HFFc6 (cell line): ENCODE measurements around the gene ZNF260. TPM values are rescaled to one million over a fixed set of nuclear protein-coding genes. Genes with fewer than 3 reads are reported as not detected.
A peak's percentile ranks its signal among the peaks of the same experiment; 100 is the strongest.

Experiments
- DNase-seq: peaks from one replicate; pipeline ENCODE4 v3.0.0-alpha.2; 2018
- H3K27ac Mint-ChIP-seq: 2 replicates; pipeline ENCODE4 v1.8.0; 2020; ENCODE audit warnings: mild to moderate bottlenecking, mixed read lengths
- H3K27me3 Mint-ChIP-seq: 2 replicates; pipeline ENCODE4 v1.8.0; 2021; ENCODE audit warnings: mild to moderate bottlenecking, moderate library complexity, mixed read lengths; ENCODE audit not compliant: insufficient read depth
- H3K36me3 Mint-ChIP-seq: 2 replicates; pipeline ENCODE4 v1.8.0; 2021; ENCODE audit warnings: low read depth, mixed read lengths
- H3K4me1 Mint-ChIP-seq: 2 replicates; pipeline ENCODE4 v1.8.0; 2020; ENCODE audit warnings: low read depth, mixed read lengths
- H3K4me3 Mint-ChIP-seq: 2 replicates; pipeline ENCODE4 v1.8.0; 2020; ENCODE audit warnings: mild to moderate bottlenecking, moderate library complexity, mixed read lengths
- H3K9me3 Mint-ChIP-seq: 2 replicates; pipeline ENCODE4 v1.8.0; 2020; ENCODE audit warnings: mild to moderate bottlenecking, mixed read lengths
- CTCF ChIP-seq: fragments of 200-600 bp; sonication (generic); IDR thresholded peaks from 2 replicates; pipeline ENCODE4 v1.5.0; 2021; ENCODE audit warnings: antibody characterized with exemption, mild to moderate bottlenecking
- total RNA-seq, 6 experiments: library from RNA; stranded (reverse); fragmentation: NEBNext Ultra II Directional; extraction: Animal tissue kit (Norgen Biotek cat#: 25700); gene quantifications; 2 replicates in 1 of 6; 3 replicates in 5 of 6; pipeline ENCODE4 v1.2.3, GENCODE V29; 2021

ZNF260 gene
- total RNA-seq, 6 experiments from 2014 or later = 9.2 to 11.9 (median 9.8) TPM

DNA sequence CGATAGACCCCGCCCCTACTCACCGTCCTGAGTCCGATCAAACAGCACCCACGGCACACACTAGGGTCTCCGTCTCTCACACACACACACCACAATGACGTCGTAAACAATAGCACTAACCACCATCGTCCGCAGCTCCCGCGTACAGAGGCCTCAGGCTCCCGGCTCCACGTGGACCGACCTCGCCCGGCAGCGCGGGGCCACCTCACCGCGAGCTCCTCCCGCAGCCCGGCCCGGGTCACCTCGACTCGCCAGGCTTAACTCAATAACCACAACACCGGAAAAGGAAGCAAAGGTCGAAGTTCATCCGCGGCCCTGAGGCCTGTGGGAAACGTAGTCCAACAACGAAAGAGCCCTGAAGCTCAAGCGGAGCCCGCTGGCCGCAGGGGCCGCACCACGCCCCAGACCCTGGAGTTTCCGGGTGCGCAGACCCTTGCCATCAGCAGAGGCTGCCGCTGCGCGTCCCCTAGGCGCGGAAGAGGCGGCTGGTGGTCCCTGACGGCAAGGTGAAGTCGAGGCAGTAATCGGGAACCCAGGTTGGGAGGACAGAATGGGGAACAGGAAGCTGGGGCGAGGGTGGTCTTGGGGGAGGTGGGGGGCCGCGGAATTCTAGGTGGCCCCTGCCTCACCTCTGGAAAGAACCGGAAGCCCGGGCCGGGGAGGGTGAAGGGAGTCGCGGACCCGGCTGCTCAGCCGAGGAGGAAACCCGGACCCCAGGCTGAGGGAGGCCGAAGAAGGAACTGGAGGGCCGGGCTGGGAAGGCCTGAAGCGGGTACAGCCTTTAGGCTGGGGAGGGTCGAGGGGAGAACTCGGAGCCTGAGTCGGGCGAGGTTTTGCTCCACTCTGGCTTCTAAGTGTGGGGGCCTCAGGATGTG lies 45.2 kb upstream of the ZNF260 start, which contains the start of gene ZNF529:
ZNF529 (minus strand) TSS at position 273 of the 875 bp plus-strand sequence. CDS start 946 bp downstream, outside the sequence.
- peaks cover 85% of the 10 kb centered on the region for H3K36me3 Mint-ChIP-seq
- H3K27me3 Mint-ChIP-seq = peaks cover 2% of the 10 kb centered on the region; the same call in 1 of the 2 replicates
- no peak for TF ChIP-seq CTCF
- peak; percentile 82 for DNase-seq
- peak within 1 kb of the TSS; percentile 98 for H3K4me3 Mint-ChIP-seq
- peak within 1 kb of the TSS; percentile 93 for H3K27ac Mint-ChIP-seq
- H3K9me3 Mint-ChIP-seq = peaks cover 41% of the 10 kb centered on the region
- peaks cover 30% of the 10 kb centered on the region for H3K4me1 Mint-ChIP-seq

GRCh38 chr19:36572593-36573019 lies 44.5 kb upstream of the ZNF260 start:
- Mint-ChIP-seq H3K4me3 (peak overlapping the region; percentile 98), H3K27me3 (peaks cover 2% of the 10 kb centered on the region; the same call in 1 of the 2 replicates), H3K4me1 (peaks cover 30% of the 10 kb centered on the region), H3K36me3 (peaks cover 89% of the 10 kb centered on the region), H3K27ac (peak overlapping the region; percentile 93), H3K9me3 (peaks cover 44% of the 10 kb centered on the region)
- DNase-seq = no peak
- no peak for TF ChIP-seq CTCF

- no peak for DNase-seq
- Mint-ChIP-seq H3K9me3 (peaks cover 85% of the 10 kb centered on the region), H3K27me3 (no peaks in the 10 kb centered on the region), H3K27ac (no peak overlapping the region), H3K4me3 (no peak overlapping the region), H3K4me1 (no peaks in the 10 kb centered on the region), H3K36me3 (peaks cover 94% of the 10 kb centered on the region)
- no peak for TF ChIP-seq CTCF
These were observed 36.3 kb upstream of the ZNF260 start for GRCh38 chr19:36564391-36564790.

- Mint-ChIP-seq H3K4me1 (no peaks in the 10 kb centered on the region), H3K9me3 (peaks cover 100% of the 10 kb centered on the region), H3K36me3 (peaks cover 96% of the 10 kb centered on the region), H3K27me3 (no peaks in the 10 kb centered on the region; the same call in 1 of the 2 replicates), H3K27ac (no peak overlapping the region), H3K4me3 (no peak overlapping the region)
- no peak for DNase-seq
- TF ChIP-seq CTCF = no peak
These were observed 19.1 kb upstream of the ZNF260 start for GRCh38 chr19:36547001-36547732.

- DNase-seq = no peak
- peaks cover 18% of the 10 kb centered on the region for H3K4me1 Mint-ChIP-seq
- H3K27me3 Mint-ChIP-seq = peaks cover 2% of the 10 kb centered on the region; the same call in 1 of the 2 replicates
- TF ChIP-seq CTCF = no peak
- H3K4me3 Mint-ChIP-seq = peak overlapping the region; percentile 97
- peaks cover 41% of the 10 kb centered on the region for H3K36me3 Mint-ChIP-seq
- peaks cover 44% of the 10 kb centered on the region for H3K9me3 Mint-ChIP-seq
- H3K27ac Mint-ChIP-seq = peak overlapping the region; percentile 93
These were observed 949 bp upstream of the ZNF260 start for GRCh38 chr19:36528921-36529518.
